SK-N-MC (cell line): ENCODE data around the gene CAPN1.
"Not testable (repeated sequence)": the region's sequence is repeated elsewhere in the genome, so short reads cannot be mapped to it uniquely, and the experiment has no call there.

Experiments used
- DNase-seq: peaks from one replicate; pipeline ENCODE4 v3.0.0-alpha.2; 2011; ENCODE audit warnings: low read depth, low spot score
- H3K27ac ChIP-seq: fragments of 200-600 bp; sonication (generic); 2 replicates; pipeline ENCODE4 v1.5.1; 2016; ENCODE audit warnings: mixed run types
- H3K36me3 ChIP-seq: fragments of 200-600 bp; sonication (generic); 2 replicates; pipeline ENCODE4 v1.6.1; 2017; ENCODE audit warnings: antibody characterized with exemption, low read length, mixed read lengths; ENCODE audit not compliant: insufficient read depth
- H3K4me3 ChIP-seq: fragments of 200-600 bp; sonication (generic); 2 replicates; pipeline ENCODE4 v1.5.1; 2016
- H3K9ac ChIP-seq: fragments of 200-600 bp; sonication (generic); 2 replicates; pipeline ENCODE4 v1.8.0; 2017; ENCODE audit warnings: mixed run types, mixed read lengths; ENCODE audit not compliant: insufficient read length
- H3K9me3 ChIP-seq: fragments of 200-600 bp; sonication (generic); 2 replicates; pipeline ENCODE4 v1.6.1; 2017; ENCODE audit warnings: low read depth, mild to moderate bottlenecking, antibody characterized with exemption, low read length, moderate library complexity, mixed read lengths
- EZH2 ChIP-seq: fragments of 200-600 bp; sonication (generic); IDR thresholded peaks from one replicate; pipeline ENCODE4 v1.6.1; 2017; ENCODE audit warnings: antibody characterized with exemption
- FOXP2 ChIP-seq: optimal IDR thresholded peaks from 2 replicates; pipeline ENCODE3; 2011; ENCODE audit warnings: mild to moderate bottlenecking, moderate library complexity; ENCODE audit not compliant: insufficient read depth; ENCODE audit errors: extremely low read length, control extremely low read depth
- POLR2AphosphoS5 ChIP-seq: IDR thresholded peaks from 2 replicates; pipeline ENCODE4 v1.6.1; 2012; ENCODE audit warnings: mild to moderate bottlenecking, low read depth, low read length, borderline replicate concordance

Gene CAPN1

DNA sequence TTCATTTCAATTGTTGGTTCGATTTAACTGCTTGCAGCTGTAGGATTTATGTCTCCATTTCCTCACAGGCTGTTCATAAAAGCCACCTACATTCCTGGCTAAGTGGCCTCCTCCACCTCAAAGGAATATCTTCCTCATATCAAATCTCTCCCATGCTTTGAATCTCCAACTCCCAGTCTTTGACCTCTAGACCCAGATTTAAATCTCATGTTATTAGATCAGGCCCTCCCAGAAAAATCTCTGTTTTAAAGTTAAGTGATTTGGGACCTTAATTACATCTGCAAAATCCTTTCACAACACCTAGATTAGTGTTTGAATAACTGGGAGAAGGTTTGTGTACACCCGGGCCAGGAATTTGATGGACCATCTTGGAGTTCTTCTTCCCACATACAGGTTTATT, 46.2 kb downstream of the CAPN1 start:
- no peak overlapping the region for H3K27ac ChIP-seq
- H3K36me3 ChIP-seq: no peaks in the 10 kb centered on the region
- H3K9ac ChIP-seq: no peak overlapping the region
- no peaks in the 10 kb centered on the region for H3K9me3 ChIP-seq
- no peak overlapping the region for H3K4me3 ChIP-seq
- TF ChIP-seq POLR2AphosphoS5 (no peak), EZH2 (no peak), FOXP2 (no peak)
- no peak for DNase-seq

- Histone ChIP-seq H3K27ac (no peak overlapping the region), H3K9ac (no peak overlapping the region), H3K4me3 (no peak overlapping the region), H3K9me3 (no peaks in the 10 kb centered on the region), H3K36me3 (no peaks in the 10 kb centered on the region)
- DNase-seq: no peak
- TF ChIP-seq FOXP2 (no peak), POLR2AphosphoS5 (no peak), EZH2 (no peak)
These were observed 54.7 kb downstream of the CAPN1 start for GRCh38 chr11:65236194-65237059.

DNA sequence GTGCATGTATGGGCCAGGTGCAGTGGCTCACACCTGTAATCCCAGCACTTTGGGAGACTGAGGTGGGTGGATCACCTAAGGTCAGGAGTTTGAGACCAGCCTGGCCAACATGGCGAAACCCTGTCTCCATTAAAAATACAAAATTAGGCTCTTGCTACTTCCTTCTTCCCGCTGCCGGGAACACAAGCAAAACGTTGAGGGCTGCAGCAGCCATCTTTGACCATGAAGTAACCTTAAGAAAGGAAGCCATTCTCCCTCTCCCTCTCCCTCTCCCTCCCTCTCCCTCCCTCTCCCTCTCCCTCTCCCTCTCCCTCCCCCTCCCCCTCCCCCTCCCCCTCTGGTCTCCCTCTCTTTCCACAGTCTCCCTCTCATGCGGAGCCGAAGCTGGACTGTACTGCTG, 56.6 kb downstream of the CAPN1 start:
- H3K27ac ChIP-seq, DNase-seq, H3K9me3 ChIP-seq, H3K9ac ChIP-seq, H3K4me3 ChIP-seq, H3K36me3 ChIP-seq: not testable (repeated sequence)

DNA sequence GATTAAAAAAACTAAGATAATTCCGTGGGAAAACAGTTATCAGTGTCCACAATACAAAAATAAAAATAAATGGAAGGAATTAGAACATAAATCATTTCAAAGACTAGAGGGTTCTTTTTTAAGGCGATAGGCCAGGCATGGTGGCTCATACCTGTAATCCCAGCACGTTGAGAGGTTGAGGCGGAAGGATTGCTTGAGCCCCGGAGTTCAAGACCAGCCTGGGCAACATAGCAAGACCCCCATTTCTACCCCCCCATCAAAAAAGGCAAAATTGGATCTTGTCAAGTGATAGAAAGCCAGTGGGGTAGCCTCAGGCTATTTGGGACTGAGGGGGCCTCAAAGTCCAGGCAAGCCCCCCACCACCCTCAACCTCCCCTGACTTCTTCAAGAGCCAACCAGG, 59.4 kb downstream of the CAPN1 start:
- no peak overlapping the region for H3K4me3 ChIP-seq
- no peaks in the 10 kb centered on the region for H3K9me3 ChIP-seq
- H3K27ac ChIP-seq: no peak overlapping the region
- no peak for TF ChIP-seq FOXP2
- TF ChIP-seq EZH2: no peak
- TF ChIP-seq POLR2AphosphoS5: no peak
- no peaks in the 10 kb centered on the region for H3K36me3 ChIP-seq
- DNase-seq: no peak
- no peak overlapping the region for H3K9ac ChIP-seq

- no peak for DNase-seq
- H3K27ac ChIP-seq: no peak overlapping the region
- no peaks in the 10 kb centered on the region for H3K9me3 ChIP-seq
- no peak overlapping the region for H3K4me3 ChIP-seq
- TF ChIP-seq POLR2AphosphoS5 (no peak), FOXP2 (no peak), EZH2 (no peak)
- H3K9ac ChIP-seq: no peak overlapping the region
- no peaks in the 10 kb centered on the region for H3K36me3 ChIP-seq
These were observed 60.0 kb downstream of the CAPN1 start for GRCh38 chr11:65241692-65242091.

GRCh38 chr11:65242389-65242788, 60.7 kb downstream of the CAPN1 start:
- TF ChIP-seq POLR2AphosphoS5: no peak
- TF ChIP-seq FOXP2: no peak
- no peak for TF ChIP-seq EZH2
- no peak for DNase-seq

GRCh38 chr11:65243797-65244196, 62.1 kb downstream of the CAPN1 start:
- Histone ChIP-seq H3K9me3 (no peaks in the 10 kb centered on the region), H3K4me3 (no peak overlapping the region), H3K36me3 (no peaks in the 10 kb centered on the region), H3K27ac (no peak overlapping the region), H3K9ac (no peak overlapping the region)
- no peak for DNase-seq
- TF ChIP-seq EZH2 (no peak), FOXP2 (no peak), POLR2AphosphoS5 (no peak)

More at GRCh38 chr11:65242389-65242788, 60.7 kb downstream of the CAPN1 start:
- H3K9ac ChIP-seq: no peak overlapping the region
- H3K27ac ChIP-seq: no peak overlapping the region
- no peaks in the 10 kb centered on the region for H3K9me3 ChIP-seq
- no peaks in the 10 kb centered on the region for H3K36me3 ChIP-seq
- H3K4me3 ChIP-seq: no peak overlapping the region

GRCh38 chr11:65245046-65245445, 63.3 kb downstream of the CAPN1 start:
- not testable (repeated sequence) for H3K4me3 ChIP-seq, H3K9me3 ChIP-seq, H3K9ac ChIP-seq, H3K36me3 ChIP-seq, H3K27ac ChIP-seq, DNase-seq

GRCh38 chr11:65246506-65246905, 64.8 kb downstream of the CAPN1 start:
- DNase-seq: no peak
- TF ChIP-seq FOXP2: no peak
- TF ChIP-seq POLR2AphosphoS5: no peak
- no peak for TF ChIP-seq EZH2
- Histone ChIP-seq H3K9me3 (no peaks in the 10 kb centered on the region), H3K4me3 (no peak overlapping the region), H3K27ac (no peak overlapping the region), H3K36me3 (no peaks in the 10 kb centered on the region), H3K9ac (no peak overlapping the region)

DNA sequence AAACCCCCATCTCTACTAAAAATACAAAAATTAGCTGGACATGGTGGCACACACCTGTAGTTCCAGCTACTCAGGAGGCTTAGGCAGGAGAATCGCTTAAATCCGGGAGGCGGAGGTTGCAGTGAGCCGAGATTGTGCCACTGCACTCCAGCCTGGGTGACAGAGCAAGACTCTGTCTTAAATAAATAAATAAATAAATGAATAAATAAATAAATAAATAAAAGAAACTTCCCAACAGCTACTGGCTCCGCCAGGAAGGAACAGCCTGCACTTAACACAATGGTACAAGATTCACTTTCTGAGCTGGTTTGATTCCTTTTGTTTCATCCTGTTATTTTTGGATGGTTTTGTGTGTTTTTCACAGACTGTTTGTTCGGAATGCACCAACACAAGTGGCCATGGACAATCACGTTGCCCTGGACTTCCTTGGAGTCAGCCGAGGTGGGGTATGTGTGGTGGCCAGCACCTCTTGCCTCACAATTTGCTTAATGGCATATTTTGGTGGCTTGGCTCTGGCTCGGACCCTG, 66.5 kb downstream of the CAPN1 start:
- H3K4me3 ChIP-seq, DNase-seq, H3K9me3 ChIP-seq: not testable (repeated sequence)

More for the DNA sequence above, 66.5 kb downstream of the CAPN1 start:
- not testable (repeated sequence) for H3K9ac ChIP-seq, H3K27ac ChIP-seq, H3K36me3 ChIP-seq
